HG02938 (cell line): Measurements from ENCODE around the gene ZNF652.
A peak's percentile ranks its signal among the peaks of the same experiment; 100 is the strongest.

Experiments
- ATAC-seq: cut with Tn5 transposase; IDR thresholded peaks from one replicate; pipeline ENCODE4 v1.9.1; 2021; ENCODE audit warnings: mild to moderate bottlenecking, moderate library complexity; ENCODE audit not compliant: unreplicated experiment

The ZNF652 gene

GRCh38 chr17:49359990-49360795 lies 1.9 kb downstream of the ZNF652 start:
- no peak for ATAC-seq

- ATAC-seq = no peak
These were observed 3.3 kb downstream of the ZNF652 start for GRCh38 chr17:49358641-49359247.

- no peak for ATAC-seq
These were observed 4.5 kb downstream of the ZNF652 start for GRCh38 chr17:49357516-49357915.

DNA sequence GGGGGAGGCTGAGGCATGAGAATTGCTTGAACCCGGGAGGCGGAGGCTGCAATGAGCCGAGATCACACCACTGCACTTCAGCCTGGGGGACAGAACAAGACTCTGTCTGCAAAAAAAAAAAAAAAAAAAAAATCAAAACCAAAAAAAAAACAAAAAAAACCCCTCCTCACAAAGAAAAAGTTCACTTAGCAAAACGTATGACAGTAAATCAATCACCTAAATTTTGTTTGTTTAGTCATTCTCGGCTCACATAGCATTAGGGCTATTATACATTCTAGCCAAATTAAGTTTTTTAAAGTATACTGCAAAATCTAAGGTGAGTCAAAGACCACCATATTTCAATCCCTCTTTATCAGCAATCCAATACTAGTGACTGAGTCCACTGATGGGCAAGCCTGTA lies 5.7 kb downstream of the ZNF652 start:
- ATAC-seq = no peak

DNA sequence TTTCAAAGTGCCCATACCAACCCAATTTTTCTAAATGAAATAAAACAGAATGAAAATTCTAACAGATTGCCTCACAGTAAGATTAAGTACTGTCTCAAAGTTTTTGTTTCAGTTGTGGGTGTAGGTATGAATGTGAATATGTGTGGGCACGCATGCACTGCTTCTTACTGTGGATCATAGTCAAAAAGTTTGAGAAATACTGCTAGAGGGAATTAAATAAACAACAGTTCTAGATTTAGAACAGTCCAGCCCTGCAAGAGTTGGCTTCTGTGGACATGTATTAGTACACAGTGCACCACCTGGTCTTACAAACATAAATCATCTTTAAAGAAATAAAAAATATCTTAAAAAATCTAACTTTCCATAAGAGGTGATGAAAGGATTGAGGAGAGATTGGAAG lies 8.4 kb downstream of the ZNF652 start:
- no peak for ATAC-seq

DNA sequence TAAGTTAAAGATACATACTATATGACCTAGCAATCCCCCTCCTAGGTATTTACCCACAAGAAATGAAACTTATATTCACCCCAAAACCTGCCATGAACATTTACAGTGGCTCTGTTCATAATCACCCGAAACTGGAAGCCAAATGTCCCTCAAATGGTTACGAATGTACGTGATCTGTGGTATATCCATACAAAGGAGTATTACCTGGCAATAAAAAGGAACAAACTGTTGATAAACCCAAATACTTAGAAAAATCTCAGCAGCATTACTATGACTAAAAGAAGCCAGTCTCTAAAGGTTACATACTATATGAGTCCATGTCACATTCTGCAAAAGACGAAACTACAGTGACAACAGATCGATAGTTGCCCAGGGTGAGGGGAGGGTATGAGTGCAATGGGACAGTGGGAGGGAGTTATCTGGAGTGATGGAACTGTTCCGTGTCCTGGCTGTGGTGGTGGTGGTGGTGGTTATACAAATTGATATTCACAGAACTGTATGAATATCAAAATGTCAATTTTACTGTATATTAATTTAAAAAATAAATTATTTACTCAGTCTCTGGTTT lies 9.4 kb downstream of the ZNF652 start:
- ATAC-seq = no peak

DNA sequence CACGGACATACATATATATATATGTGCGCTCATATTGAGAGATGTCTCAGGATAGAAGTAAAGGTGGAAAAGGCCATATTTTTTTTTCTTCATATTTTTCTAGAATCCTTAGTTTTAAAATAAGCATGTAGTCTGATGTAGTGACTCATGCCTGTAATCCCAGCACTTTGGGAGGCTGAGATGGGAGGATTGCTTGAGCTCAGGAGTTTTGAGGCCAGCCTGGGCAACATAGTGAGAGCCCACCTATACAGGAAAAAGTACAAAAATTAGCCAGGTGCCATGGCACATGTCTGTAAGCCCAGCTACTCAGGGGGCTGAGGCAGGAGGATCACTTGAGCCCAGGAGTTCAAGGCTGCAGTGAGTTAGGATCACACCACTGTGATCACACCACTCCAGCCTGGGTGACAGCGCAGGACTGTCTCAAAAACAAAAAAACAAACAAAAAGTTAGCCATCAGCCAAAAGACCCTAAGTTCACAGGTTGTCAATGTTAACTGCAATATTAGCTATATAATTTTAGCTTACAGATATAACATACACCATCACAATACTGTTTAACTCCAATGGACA lies 10.4 kb downstream of the ZNF652 start:
- no peak for ATAC-seq

DNA sequence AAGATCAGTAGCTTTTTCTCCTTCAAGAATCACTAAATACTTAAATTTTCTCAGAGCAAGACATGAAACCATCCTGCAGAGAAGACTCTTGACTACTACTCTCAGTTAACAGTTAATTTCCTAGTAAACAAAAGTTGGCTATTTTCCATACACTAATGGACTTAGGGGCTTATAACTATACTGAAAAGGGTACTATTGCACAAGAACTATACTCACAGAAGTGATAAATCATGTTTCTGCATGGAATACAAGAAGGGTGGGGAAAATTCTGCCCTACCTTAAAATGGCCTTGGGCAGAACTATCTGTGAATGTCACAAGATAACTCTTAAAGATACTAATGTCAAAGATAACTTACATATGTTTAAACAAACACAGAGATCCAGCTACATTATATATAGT lies 12.5 kb downstream of the ZNF652 start:
- ATAC-seq = no peak

- ATAC-seq = no peak
These were observed 17.1 kb downstream of the ZNF652 start for GRCh38 chr17:49344914-49345313.

- no peak for ATAC-seq
These were observed 18.8 kb downstream of the ZNF652 start for GRCh38 chr17:49343273-49343672.

GRCh38 chr17:49342575-49342936 lies 19.5 kb downstream of the ZNF652 start:
- ATAC-seq = peak; percentile 42

DNA sequence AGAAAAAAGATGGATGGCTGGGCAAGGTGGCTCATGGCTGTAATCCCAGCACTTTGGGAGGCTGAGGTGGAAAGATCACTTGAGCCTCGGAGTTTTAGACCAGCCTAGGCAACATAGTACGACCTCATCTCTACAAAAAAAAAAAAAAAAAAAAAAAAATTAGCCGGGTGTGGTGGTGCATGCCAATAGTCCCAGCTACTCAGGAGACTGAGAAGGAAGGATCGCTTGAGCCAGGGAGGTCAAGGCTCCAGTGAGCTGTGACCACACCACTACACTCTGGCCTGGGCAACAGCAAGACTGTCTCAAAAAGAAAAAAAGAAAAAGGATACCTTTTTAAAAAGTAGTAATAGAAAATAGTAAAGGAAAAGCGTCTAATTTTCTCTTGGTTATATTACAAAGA lies 20.7 kb downstream of the ZNF652 start:
- ATAC-seq = no peak

DNA sequence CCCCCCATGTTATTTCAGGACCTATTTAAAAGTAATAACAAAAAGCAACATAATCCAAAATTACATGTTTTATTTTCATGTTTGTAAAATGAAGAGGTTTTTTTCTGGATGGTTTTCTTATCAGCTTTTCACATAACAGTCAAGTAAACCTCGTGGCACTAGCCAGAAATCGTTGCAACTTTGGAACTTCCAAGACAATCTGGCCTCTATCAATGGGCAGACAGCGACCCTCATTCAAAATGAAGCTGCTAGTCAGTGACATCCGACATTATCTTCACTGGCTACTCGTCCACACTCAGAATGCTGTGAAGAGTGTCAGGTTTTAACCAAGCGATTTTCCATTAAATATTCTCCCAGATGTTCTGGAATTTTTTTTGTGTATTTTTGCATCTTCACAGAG lies 22.7 kb downstream of the ZNF652 start:
- ATAC-seq = no peak

DNA sequence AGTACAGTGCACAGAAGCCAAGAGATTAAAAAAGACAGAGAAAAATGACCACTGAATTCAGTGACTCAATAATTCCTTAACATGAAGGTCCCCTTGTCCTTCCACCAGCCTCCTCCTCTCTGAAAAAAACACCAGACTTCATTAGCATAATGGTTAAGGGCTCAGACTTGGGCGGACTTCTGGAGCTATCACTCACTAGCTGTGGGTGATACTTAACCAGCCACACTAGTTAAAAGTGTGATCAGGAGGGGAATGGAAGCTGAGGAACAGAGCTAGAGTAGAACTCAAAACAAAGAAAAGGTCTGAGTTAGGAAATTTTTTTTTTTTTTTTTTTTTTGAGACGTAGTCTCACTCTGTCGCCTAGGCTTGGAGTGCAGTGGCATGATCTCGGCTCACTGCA lies 23.2 kb downstream of the ZNF652 start:
- ATAC-seq = no peak

GRCh38 chr17:49337884-49338283 lies 24.2 kb downstream of the ZNF652 start:
- ATAC-seq = no peak

DNA sequence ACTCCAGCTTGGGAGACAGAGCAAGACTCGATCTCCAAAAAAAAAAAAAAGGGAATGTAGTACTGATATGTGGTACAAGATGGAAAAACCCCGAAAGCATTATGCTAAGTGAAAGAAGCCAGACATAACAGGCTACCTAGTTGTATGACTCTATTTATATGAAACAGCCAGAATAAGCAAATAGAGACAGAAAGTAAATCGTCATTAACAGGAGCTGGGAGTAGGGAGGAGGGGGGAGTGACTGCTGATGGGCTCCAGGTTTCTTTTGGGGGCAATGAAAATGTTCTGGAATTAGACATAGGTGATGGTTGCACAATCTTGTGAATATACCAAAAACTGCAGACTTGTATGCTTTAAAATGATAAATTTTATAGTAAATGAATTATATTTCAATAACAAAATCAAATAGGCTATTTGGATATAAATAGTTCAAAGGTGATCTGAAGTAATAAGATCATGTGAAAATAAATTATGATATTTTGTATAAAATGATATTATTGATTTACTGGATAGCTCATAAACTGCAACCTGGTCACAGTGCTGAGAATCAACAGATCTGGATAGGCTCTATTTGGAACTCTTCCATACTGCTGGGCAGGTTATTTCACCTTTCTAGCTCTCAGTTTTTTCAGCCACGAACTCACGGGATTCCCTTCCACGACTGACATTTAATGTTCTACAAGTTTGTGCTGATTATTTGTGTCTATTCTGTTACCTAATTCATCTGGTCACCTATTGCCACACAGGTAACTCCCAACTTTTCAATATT lies 27.1 kb downstream of the ZNF652 start:
- ATAC-seq = no peak

DNA sequence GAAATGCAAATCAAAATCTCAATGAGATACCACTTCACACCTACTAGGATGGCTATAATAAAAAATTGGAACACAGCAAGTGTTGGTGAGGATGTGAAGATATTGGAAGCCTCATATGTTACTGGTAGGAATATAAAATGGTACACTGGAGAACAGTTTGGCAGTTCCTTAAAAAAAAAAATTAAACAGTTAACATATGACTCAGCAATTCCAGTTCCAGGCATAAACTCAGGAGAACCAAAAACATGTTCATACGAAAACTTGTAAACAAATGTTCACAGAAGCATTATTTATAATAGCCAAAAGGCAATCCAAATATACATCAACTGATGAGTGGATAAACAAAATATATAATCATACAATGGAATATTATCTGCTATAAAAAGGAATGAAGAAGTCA lies 28.2 kb downstream of the ZNF652 start:
- ATAC-seq = no peak

DNA sequence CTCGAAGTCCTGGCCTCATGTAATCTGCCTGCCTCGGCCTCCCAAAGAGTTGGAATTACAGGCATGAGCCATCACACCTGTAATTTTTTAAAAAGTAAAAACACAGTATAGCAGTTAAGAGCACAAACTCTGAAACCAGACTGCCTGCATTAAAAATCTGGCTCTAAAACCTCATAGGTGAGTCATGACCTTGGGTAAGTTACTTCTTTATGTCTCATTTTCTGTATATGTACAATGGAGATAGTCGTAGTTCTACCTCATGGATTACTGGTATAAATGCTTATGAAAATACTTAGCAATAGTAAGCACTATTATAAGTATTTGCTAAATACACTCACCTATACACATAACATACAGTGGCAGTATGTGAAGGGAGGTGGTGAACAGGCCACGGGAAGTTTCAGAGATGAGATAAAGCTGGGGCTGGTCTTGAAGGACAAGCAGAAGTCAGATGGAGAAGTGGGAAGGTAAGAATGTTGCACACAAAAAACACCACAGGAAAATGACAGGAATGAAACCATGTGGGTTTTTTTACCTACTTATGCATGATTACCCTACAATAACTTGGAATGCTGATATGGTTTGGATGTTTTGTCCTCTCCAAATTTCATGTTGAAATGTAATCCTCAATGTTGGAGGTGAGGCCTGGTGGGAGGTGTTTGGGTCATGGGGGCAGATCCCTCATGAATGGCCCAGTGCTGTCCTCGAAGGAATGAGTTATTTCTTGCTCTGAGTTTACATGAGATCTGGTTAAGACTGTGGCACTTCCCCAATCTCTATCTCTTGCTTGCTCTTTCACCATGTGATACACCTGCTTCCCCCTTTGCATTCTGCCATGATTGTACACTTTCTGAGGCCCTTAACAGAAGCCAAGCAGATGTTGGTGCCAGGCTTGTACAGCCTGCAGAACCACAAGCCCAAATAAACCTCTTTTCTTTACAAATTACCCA lies 33.9 kb downstream of the ZNF652 start:
- peak; percentile 47 for ATAC-seq

GRCh38 chr17:49325980-49326379 lies 36.1 kb downstream of the ZNF652 start:
- ATAC-seq = no peak

DNA sequence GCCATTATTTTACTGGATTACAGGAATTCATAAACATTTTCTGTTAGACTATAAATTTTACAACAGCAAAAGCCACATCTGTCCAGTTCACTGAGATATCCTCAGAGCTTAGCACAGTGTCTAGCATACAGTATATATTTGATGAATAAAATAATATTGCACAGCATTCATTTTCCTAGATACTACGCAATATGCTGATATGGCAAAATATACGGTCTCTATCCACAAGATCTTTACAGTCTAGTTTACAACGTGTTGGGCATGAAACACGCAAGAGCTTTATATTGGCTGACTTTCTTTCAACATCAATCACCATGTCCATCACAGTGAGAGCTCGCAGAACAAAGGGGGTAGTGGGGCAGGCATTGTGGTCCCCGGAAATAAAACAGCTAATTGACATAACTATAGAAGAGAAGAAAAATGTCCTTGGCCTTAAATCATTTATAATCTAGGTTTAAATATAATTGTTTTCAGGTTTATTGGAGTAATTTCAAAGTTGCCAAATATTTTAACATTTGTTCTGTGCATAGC lies 43.5 kb downstream of the ZNF652 start:
- no peak for ATAC-seq
